HG03520 (cell line): ENCODE measurements around the gene TEX44.
"Not testable (repeated sequence)": the region's sequence is repeated elsewhere in the genome, so short reads cannot be mapped to it uniquely, and the experiment has no call there.

Source experiments
- ATAC-seq: cut with Tn5 transposase; IDR thresholded peaks from one replicate; pipeline ENCODE4 v1.9.1; 2021; ENCODE audit warnings: mild to moderate bottlenecking, moderate library complexity; ENCODE audit not compliant: unreplicated experiment

The TEX44 gene

GRCh38 chr2:231592636-231593145, at the start of gene TEX44:
Gene TEX44 (plus strand): TSS chr2:231592864. CDS start chr2:231592952, 88 bp downstream.
- no peak for ATAC-seq

GRCh38 chr2:231545105-231545902, 47.4 kb upstream of the TEX44 start:
- peak; percentile 98 for ATAC-seq

- no peak for ATAC-seq
Measured at GRCh38 chr2:231546014-231546715, 46.5 kb upstream of the TEX44 start.

- ATAC-seq, result no peak
Measured at GRCh38 chr2:231547315-231548110, 45.2 kb upstream of the TEX44 start.

GRCh38 chr2:231548752-231549151, 43.9 kb upstream of the TEX44 start:
- no peak for ATAC-seq

- ATAC-seq, result no peak
Measured at GRCh38 chr2:231549446-231550239, 43.0 kb upstream of the TEX44 start.

GRCh38 chr2:231552752-231553151, 39.9 kb upstream of the TEX44 start:
- ATAC-seq, result no peak

GRCh38 chr2:231554327-231554726, 38.3 kb upstream of the TEX44 start:
- no peak for ATAC-seq

- no peak for ATAC-seq
Measured at GRCh38 chr2:231554748-231555545, 37.7 kb upstream of the TEX44 start.

GRCh38 chr2:231556496-231556895, 36.2 kb upstream of the TEX44 start:
- ATAC-seq, result not testable (repeated sequence)

GRCh38 chr2:231556981-231557380, 35.7 kb upstream of the TEX44 start:
- ATAC-seq, result no peak

GRCh38 chr2:231557571-231558217, 35.0 kb upstream of the TEX44 start:
- no peak for ATAC-seq

GRCh38 chr2:231563378-231563961, 29.2 kb upstream of the TEX44 start:
- ATAC-seq, result no peak

- no peak for ATAC-seq
Measured at GRCh38 chr2:231565887-231566594, 26.6 kb upstream of the TEX44 start.

GRCh38 chr2:231567159-231567558, 25.5 kb upstream of the TEX44 start:
- no peak for ATAC-seq

GRCh38 chr2:231568098-231568784, 24.4 kb upstream of the TEX44 start:
- no peak for ATAC-seq

- ATAC-seq, result no peak
Measured at GRCh38 chr2:231568785-231569435, 23.8 kb upstream of the TEX44 start.
